ENCODE results near the gene TBC1D13.
"Not testable (repeated sequence)": the region's sequence is repeated elsewhere in the genome, so short reads cannot be mapped to it uniquely, and the experiment has no call there.

Gene TBC1D13

GRCh38 chr9:128847803-128848202 is 60.8 kb downstream of the TBC1D13 start:
- DNase-seq (ENCODE audit: low read depth): no peak

GRCh38 chr9:128851024-128851423 is 64.0 kb downstream of the TBC1D13 start:
- DNase-seq (ENCODE audit: low read depth): not testable (repeated sequence)

- DNase-seq (ENCODE audit: low read depth): not testable (repeated sequence)
Observed at GRCh38 chr9:128851779-128852600, 64.9 kb downstream of the TBC1D13 start.

GRCh38 chr9:128852646-128853045 is 65.6 kb downstream of the TBC1D13 start:
- DNase-seq (ENCODE audit: low read depth): not testable (repeated sequence)

GRCh38 chr9:128854454-128854853 is 67.4 kb downstream of the TBC1D13 start:
- not testable (repeated sequence) for DNase-seq (ENCODE audit: low read depth)

- not testable (repeated sequence) for DNase-seq (ENCODE audit: low read depth)
Observed at GRCh38 chr9:128858476-128858875, 71.4 kb downstream of the TBC1D13 start.

Data from activated T-cell treated with anti-CD3 and anti-CD28 coated beads for 24 hours (primary cell).